H1 (cell line): ENCODE data around the gene FRMD4B. TPM values are rescaled to one million over a fixed set of nuclear protein-coding genes. Genes with fewer than 3 reads are reported as not detected.

Experiments
- CHD7 ChIP-seq: fragments of 300-600 bp; sonication (generic); IDR thresholded peaks from 2 replicates; pipeline ENCODE4 v1.7.1; 2012; ENCODE audit warnings: low read length, moderate library complexity, mild to moderate bottlenecking, inconsistent platforms; ENCODE audit not compliant: insufficient replicate concordance
- EGR1 ChIP-seq: IDR thresholded peaks from 2 replicates; pipeline ENCODE4 v1.6.1; 2011; ENCODE audit warnings: low read depth, low read length, borderline replicate concordance
- FOSL1 ChIP-seq: IDR thresholded peaks from 2 replicates; pipeline ENCODE4 v1.6.1; 2011; ENCODE audit warnings: mild to moderate bottlenecking, low read depth, low read length, moderate library complexity; ENCODE audit not compliant: insufficient read depth
- MAFK ChIP-seq: IDR thresholded peaks from 2 replicates; pipeline ENCODE4 v1.6.1; 2012; ENCODE audit warnings: low read depth, mild to moderate bottlenecking, improper control_type of control experiment, low read length
- PHF8 ChIP-seq: fragments of 200-600 bp; sonication (generic); conservative IDR thresholded peaks from 2 replicates; pipeline ENCODE4 v1.7.1; 2012; ENCODE audit warnings: low read depth, mild to moderate bottlenecking, inconsistent platforms, low read length, moderate library complexity
- SIX5 ChIP-seq: IDR thresholded peaks from 2 replicates; pipeline ENCODE4 v1.6.1; 2011; ENCODE audit warnings: mild to moderate bottlenecking, low read depth, low read length
- TCF12 ChIP-seq: IDR thresholded peaks from 2 replicates; pipeline ENCODE4 v1.6.1; 2011; ENCODE audit warnings: low read depth, mild to moderate bottlenecking, low read length
- polyA plus RNA-seq, 7 experiments: library from polyadenylated mRNA; depleted of rRNA in 3 of 7; stranded (reverse) in 5 of 7; unstranded in 2 of 7; fragments of >200 nt in 5 of 7; fragments of 200-250 nt in 2 of 7; gene quantifications; 1 replicate in 5 of 7; 2 replicates in 1 of 7; 4 replicates in 1 of 7; pipeline versions ENCODE4 v1.2.1 to v1.2.3, GENCODE V29; 2011 to 2013; ENCODE audit warnings: missing spikeins in 2 of 7, mixed read lengths in 2 of 7
- total RNA-seq: library from RNA; stranded (reverse); fragmentation: NEBNext Ultra II Directional; extraction: Animal tissue kit (Norgen Biotek cat#: 25700); gene quantifications from 2 replicates; pipeline ENCODE4 v1.2.1, GENCODE V29; 2021

FRMD4B gene
- total and polyA plus RNA-seq, 2 of the 8 experiments (the other 6 are each of a cell fraction or from before 2014, with no cell fraction given) = 2.7 to 7.2 TPM

DNA sequence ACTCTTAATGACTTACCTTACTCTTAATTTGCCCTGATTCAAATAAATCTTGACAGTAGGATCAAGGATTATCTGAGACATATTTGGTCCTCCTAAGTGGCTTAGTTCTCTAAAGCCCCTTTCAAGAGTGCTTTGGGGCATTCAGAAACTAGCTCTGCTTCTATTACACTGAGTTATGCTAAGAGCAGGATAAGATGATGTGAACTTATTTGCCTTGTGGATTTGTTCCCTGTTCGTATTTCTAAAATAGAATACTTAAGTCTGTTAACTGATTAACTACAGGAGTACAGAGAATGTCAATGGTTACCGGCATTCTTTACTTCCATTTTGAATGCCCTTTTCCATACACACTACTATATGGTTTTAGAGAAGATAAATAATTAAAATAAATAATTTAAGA is 14.8 kb upstream of the FRMD4B start (continued):
- TF ChIP-seq CHD7 (no peak), SIX5 (no peak), PHF8 (no peak), TCF12 (no peak), MAFK (no peak), EGR1 (no peak), FOSL1 (no peak)
